SK-N-SH (cell line): ENCODE data around the gene PGA5. TPM values are rescaled to one million over a fixed set of nuclear protein-coding genes. Genes with fewer than 3 reads are reported as not detected.

Experiments
- CTCF ChIA-PET: fragments of 300-600, 350-600 bp; formaldehyde crosslinking; extraction: SDS; loops from one replicate; lab custom pipeline; 2021; lab: Yijun Ruan, JAX
- POLR2A ChIA-PET: fragments of 350-600 bp; sonication (Branson Sonifier 250); formaldehyde crosslinking; extraction: SDS; loops from one replicate; lab custom pipeline; 2020; ENCODE audit warnings: antibody characterized with exemption, inconsistent platforms; lab: Yijun Ruan, JAX
- DNase-seq: peaks from one replicate; pipeline ENCODE4 v3.0.0; 2012
- H2AFZ ChIP-seq: fragments of 200-600 bp; sonication (generic); 2 replicates; pipeline ENCODE4 v1.8.1; 2016; ENCODE audit warnings: antibody characterized with exemption, mild to moderate bottlenecking, low read depth
- H3F3A ChIP-seq: fragments of 200-600 bp; sonication (generic); replicated peaks from 2 replicates; pipeline ENCODE3; 2016; ENCODE audit warnings: antibody characterized with exemption, mild to moderate bottlenecking; ENCODE audit not compliant: insufficient read depth
- H3K27ac ChIP-seq, 2 experiments: fragments of 200-500 bp in 1 of 2; fragments of 200-600 bp in 1 of 2; sonication (Bioruptor generic) in 1 of 2; sonication (generic), shearing (Covaris generic) in 1 of 2; 2 replicates each; pipeline versions ENCODE4 v1.5.1 to v1.6.1; 2014 to 2016; ENCODE audit warnings: low read depth in 2 of 2, inconsistent platforms in 1 of 2, low read length in 1 of 2, mild to moderate bottlenecking in 1 of 2, mixed read lengths in 1 of 2
- H3K27me3 ChIP-seq: fragments of 200-600 bp; sonication (generic), shearing (Covaris generic); 2 replicates; pipeline ENCODE4 v1.6.1; 2016; ENCODE audit warnings: mixed run types; ENCODE audit not compliant: insufficient read depth
- H3K36me3 ChIP-seq, 2 experiments: fragments of 200-500 bp in 1 of 2; fragments of 200-600 bp in 1 of 2; sonication (Bioruptor generic) in 1 of 2; sonication (generic) in 1 of 2; replicated peaks in 1 of 2; 2 replicates each; pipeline versions ENCODE3 to v1.5.1; 2014 to 2016; ENCODE audit warnings: low read length in 1 of 2, mild to moderate bottlenecking in 1 of 2; ENCODE audit not compliant: insufficient read depth in 2 of 2, control insufficient read depth in 1 of 2
- H3K4me1 ChIP-seq, 2 experiments: fragments of 200-500 bp in 1 of 2; fragments of 200-600 bp in 1 of 2; sonication (Bioruptor generic) in 1 of 2; sonication (generic), shearing (Covaris generic) in 1 of 2; 2 replicates each; pipeline versions ENCODE4 v1.5.1 to v1.6.1; 2014 to 2016; ENCODE audit warnings: low read depth in 1 of 2, low read length in 1 of 2, mixed run types in 1 of 2; ENCODE audit not compliant: insufficient read depth in 2 of 2, control insufficient read depth in 1 of 2
- H3K4me2 ChIP-seq: fragments of 200-600 bp; sonication (generic), shearing (Covaris generic); 2 replicates; pipeline ENCODE4 v1.6.1; 2017; ENCODE audit warnings: mixed run types
- H3K4me3 ChIP-seq, 2 experiments: fragments of 200-500 bp in 1 of 2; fragments of 200-600 bp in 1 of 2; sonication (Bioruptor generic) in 1 of 2; sonication (generic), shearing (Covaris generic) in 1 of 2; 2 replicates each; pipeline versions ENCODE4 v1.5.1 to v1.8.1; 2014 to 2016; ENCODE audit warnings: low read depth in 2 of 2, inconsistent platforms in 1 of 2, low read length in 1 of 2, mild to moderate bottlenecking in 1 of 2, mixed read lengths in 1 of 2, moderate library complexity in 1 of 2
- H3K79me2 ChIP-seq: fragments of 200-600 bp; sonication (generic); 2 replicates; pipeline ENCODE4 v1.8.1; 2017; ENCODE audit warnings: mild to moderate bottlenecking; ENCODE audit not compliant: insufficient read depth
- H3K9ac ChIP-seq: fragments of 200-600 bp; sonication (generic); 2 replicates; pipeline ENCODE4 v1.6.1; 2017; ENCODE audit warnings: mixed run types
- H3K9me2 ChIP-seq: fragments of 200-600 bp; sonication (generic); 2 replicates; pipeline ENCODE4 v1.6.1; 2017; ENCODE audit warnings: mixed run types
- H3K9me3 ChIP-seq: fragments of 200-600 bp; sonication (generic); 2 replicates; pipeline ENCODE4 v1.6.1; 2017; ENCODE audit warnings: mixed run types, mild to moderate bottlenecking, moderate library complexity
- H4K20me1 ChIP-seq: fragments of 200-600 bp; sonication (generic); 2 replicates; pipeline ENCODE4 v1.6.1; 2017; ENCODE audit warnings: mild to moderate bottlenecking, mixed run types; ENCODE audit not compliant: insufficient read depth
- EP300 ChIP-seq, 2 experiments: IDR thresholded peaks; 2 replicates each; pipeline versions ENCODE4 v1.4.0 to v1.6.1; 2012; ENCODE audit warnings: borderline replicate concordance in 1 of 2, low read depth in 1 of 2, low read length in 1 of 2
- EZH2phosphoT487 ChIP-seq: fragments of 200-600 bp; sonication (generic); IDR thresholded peaks from 2 replicates; pipeline ENCODE4 v1.6.1; 2017; ENCODE audit warnings: low read depth, mixed run types, mild to moderate bottlenecking, antibody characterized with exemption, moderate library complexity, borderline replicate concordance
- FOSL2 ChIP-seq: IDR thresholded peaks from 2 replicates; pipeline ENCODE4 v1.4.0; 2012; ENCODE audit warnings: low read depth, mild to moderate bottlenecking, moderate library complexity, borderline replicate concordance
- FOXJ3 ChIP-seq: sonication (generic); formaldehyde crosslinking; IDR thresholded peaks from 2 replicates; pipeline ENCODE4 v1.5.1; 2020; ENCODE audit warnings: mild to moderate bottlenecking, missing genetic modification reagents
- FOXM1 ChIP-seq: IDR thresholded peaks from 2 replicates; pipeline ENCODE4 v1.4.0; 2012; ENCODE audit warnings: low read depth, mild to moderate bottlenecking
- GATA2 ChIP-seq: sonication (generic); formaldehyde crosslinking; IDR thresholded peaks from 2 replicates; pipeline ENCODE4 v1.5.0; 2020; ENCODE audit warnings: mild to moderate bottlenecking, missing genetic modification reagents
- MEF2A ChIP-seq: IDR thresholded peaks from 2 replicates; pipeline ENCODE4 v1.4.0; 2012; ENCODE audit warnings: low read depth, borderline replicate concordance
- MXI1 ChIP-seq: IDR thresholded peaks from 2 replicates; pipeline ENCODE4 v1.6.1; 2012; ENCODE audit warnings: mild to moderate bottlenecking, low read depth, low read length, improper control_type of control experiment
- NFIC ChIP-seq: IDR thresholded peaks from 2 replicates; pipeline ENCODE4 v1.4.0; 2012; ENCODE audit warnings: borderline replicate concordance
- NRF1 ChIP-seq: IDR thresholded peaks from 2 replicates; pipeline ENCODE4 v1.6.1; 2012; ENCODE audit warnings: low read depth, mild to moderate bottlenecking, low read length
- POLR2AphosphoS5 ChIP-seq: IDR thresholded peaks from 2 replicates; pipeline ENCODE4 v1.6.1; 2012; ENCODE audit warnings: low read depth, low read length
- RAD21 ChIP-seq: IDR thresholded peaks from 2 replicates; pipeline ENCODE4 v1.6.1; 2012; ENCODE audit warnings: mild to moderate bottlenecking, low read length
- RCOR1 ChIP-seq: fragments of 150-350 bp; IDR thresholded peaks from 2 replicates; pipeline ENCODE4 v1.6.1; 2017; ENCODE audit warnings: antibody characterized with exemption, low read length
- RFX5 ChIP-seq: IDR thresholded peaks from 2 replicates; pipeline ENCODE4 v1.6.1; 2012; ENCODE audit warnings: mild to moderate bottlenecking, improper control_type of control experiment, low read length
- RXRA ChIP-seq: IDR thresholded peaks from 2 replicates; pipeline ENCODE4 v1.4.0; 2012; ENCODE audit warnings: low read depth, mild to moderate bottlenecking, borderline replicate concordance
- TCF12 ChIP-seq: IDR thresholded peaks from 2 replicates; pipeline ENCODE4 v1.4.0; 2012
- WGBS: methylation state at CpG from one replicate; pipeline ENCODE4 v1.1.6; 2017; ENCODE audit warnings: low lambda C conversion rate; 5-methylcytosine and 5-hydroxymethylcytosine counted together
- polyA plus RNA-seq, 3 experiments: library from polyadenylated mRNA; depleted of rRNA; stranded (reverse); fragments of >200 nt; gene quantifications; 2 replicates each; pipeline ENCODE4 v1.2.3, GENCODE V29; 2012
- TF ChIP-seq, protein P1 (sequence below): fragments of 150-350 bp; IDR thresholded peaks from 2 replicates; pipeline ENCODE4 v1.6.1; 2016; ENCODE audit warnings: mild to moderate bottlenecking, low read depth, low read length
- TF ChIP-seq, protein P2 (sequence below): IDR thresholded peaks from 2 replicates; pipeline ENCODE4 v1.4.0; 2012; ENCODE audit warnings: low read depth, borderline replicate concordance
- TF ChIP-seq, protein P3 (sequence below): IDR thresholded peaks from 2 replicates; pipeline ENCODE4 v1.6.1; 2012; ENCODE audit warnings: mild to moderate bottlenecking, low read depth, low read length, moderate library complexity

PGA5 gene
- polyA plus RNA-seq, 1 of the 3 experiments (the other 2 are of a cell fraction), result not detected

DNA sequence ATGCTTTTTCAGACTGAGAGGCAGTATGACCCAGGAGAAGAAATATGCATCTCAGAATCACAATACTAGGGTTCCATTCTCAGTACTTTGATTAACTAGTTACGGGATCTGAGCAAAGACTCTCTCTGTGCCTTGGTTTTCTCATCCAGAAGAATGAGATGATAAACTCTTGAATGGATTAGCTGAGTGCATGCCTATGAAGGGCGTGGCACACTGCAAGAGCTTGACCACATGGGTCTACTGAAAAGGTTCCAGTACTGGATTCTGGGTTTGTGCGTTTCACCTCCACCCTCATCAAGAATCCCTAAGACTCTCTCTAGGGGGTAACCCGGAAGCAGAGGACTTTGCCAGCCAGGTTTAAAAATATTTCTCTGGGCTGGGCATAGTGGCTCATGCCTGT is 25.6 kb downstream of the PGA5 start:
- Histone ChIP-seq H3K36me3 (no peaks in the 10 kb centered on the region), H3K27ac (no peak overlapping the region), H2AFZ (no peak overlapping the region), H3K79me2 (no peaks in the 10 kb centered on the region), H4K20me1 (no peaks in the 10 kb centered on the region), H3K27me3 (no peaks in the 10 kb centered on the region), H3K9ac (no peak overlapping the region), H3K4me3 (no peak overlapping the region), H3K9me3 (no peaks in the 10 kb centered on the region), H3K4me1 (no peaks in the 10 kb centered on the region), H3K4me2 (no peak overlapping the region), H3F3A (no peaks in the 10 kb centered on the region), H3K9me2 (no peaks in the 10 kb centered on the region)
- WGBS, result 63% methylated on average over 4 of the region's 4 CpGs
- TF ChIP-seq FOXJ3 (CRISPR knock-in tag), result no peak
- no peak for TF ChIP-seq FOXM1
- no peak for TF ChIP-seq POLR2AphosphoS5
- no peak for TF ChIP-seq RAD21
- no peak for TF ChIP-seq EZH2phosphoT487
- TF ChIP-seq, protein P1, sequence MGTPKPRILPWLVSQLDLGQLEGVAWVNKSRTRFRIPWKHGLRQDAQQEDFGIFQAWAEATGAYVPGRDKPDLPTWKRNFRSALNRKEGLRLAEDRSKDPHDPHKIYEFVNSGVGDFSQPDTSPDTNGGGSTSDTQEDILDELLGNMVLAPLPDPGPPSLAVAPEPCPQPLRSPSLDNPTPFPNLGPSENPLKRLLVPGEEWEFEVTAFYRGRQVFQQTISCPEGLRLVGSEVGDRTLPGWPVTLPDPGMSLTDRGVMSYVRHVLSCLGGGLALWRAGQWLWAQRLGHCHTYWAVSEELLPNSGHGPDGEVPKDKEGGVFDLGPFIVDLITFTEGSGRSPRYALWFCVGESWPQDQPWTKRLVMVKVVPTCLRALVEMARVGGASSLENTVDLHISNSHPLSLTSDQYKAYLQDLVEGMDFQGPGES, result no peak
- TF ChIP-seq RFX5, result no peak
- no peak for TF ChIP-seq RCOR1
- no peak for TF ChIP-seq NRF1
- TF ChIP-seq TCF12, result no peak
- POLR2A ChIA-PET, result interaction anchor here (0.7 kb wide), 1 partner anchor 11 kb away, joined by 3 read pairs; no protein-coding TSS in a partner anchor
- DNase-seq, result no peak
- CTCF ChIA-PET, result interaction anchor here (0.6 to 2.6 kb wide), 4 partner anchors 10 to 354 kb away, joined by 3 to 12 read pairs (median 5); no protein-coding TSS in a partner anchor

DNA sequence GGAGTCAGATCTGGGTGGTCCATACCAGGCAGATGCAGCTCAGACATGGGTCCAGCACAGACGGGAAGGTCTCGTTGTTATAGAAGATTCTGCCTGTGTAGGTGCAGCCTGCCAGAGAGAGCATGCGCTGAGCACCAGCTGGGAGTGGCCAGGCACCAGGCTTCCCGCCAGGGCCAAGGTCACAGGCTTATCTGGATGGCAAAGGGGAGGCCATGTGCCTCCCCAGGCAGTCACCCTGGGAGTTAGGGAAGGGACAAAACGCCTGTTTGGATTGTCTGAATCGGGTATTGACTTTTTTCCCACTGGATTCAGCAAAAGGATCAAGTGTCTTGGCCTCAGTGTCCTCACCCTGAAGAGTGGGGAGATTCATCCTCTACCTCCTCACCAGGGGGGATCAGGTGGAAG is 26.5 kb downstream of the PGA5 start:
- Histone ChIP-seq H3K36me3 (no peaks in the 10 kb centered on the region), H3K4me1 (no peaks in the 10 kb centered on the region), H3K27ac (no peak overlapping the region), H3K9me3 (no peaks in the 10 kb centered on the region), H3K9ac (no peak overlapping the region), H4K20me1 (no peaks in the 10 kb centered on the region), H3K9me2 (no peaks in the 10 kb centered on the region), H3F3A (no peaks in the 10 kb centered on the region), H2AFZ (no peak overlapping the region), H3K4me3 (no peak overlapping the region), H3K27me3 (no peaks in the 10 kb centered on the region), H3K4me2 (no peak overlapping the region), H3K79me2 (no peaks in the 10 kb centered on the region)
- ChIA-PET POLR2A (no interaction called here), CTCF (interaction anchor here (0.6 to 2.6 kb wide), 3 partner anchors 11 to 353 kb away, joined by 3 to 7 read pairs (median 3); no protein-coding TSS in a partner anchor)
- DNase-seq, result no peak
- TF ChIP-seq FOXM1, result no peak
- TF ChIP-seq NFIC, result no peak
- TF ChIP-seq EP300 (IDR thresholded peaks at IDR 0.05; ENCODE audit: borderline replicate concordance in 1 of 2, low read depth in 1 of 2, low read length in 1 of 2), result no peak
- TF ChIP-seq NRF1, result no peak
- TF ChIP-seq FOSL2, result no peak
- TF ChIP-seq MXI1, result no peak
- TF ChIP-seq, protein P2, sequence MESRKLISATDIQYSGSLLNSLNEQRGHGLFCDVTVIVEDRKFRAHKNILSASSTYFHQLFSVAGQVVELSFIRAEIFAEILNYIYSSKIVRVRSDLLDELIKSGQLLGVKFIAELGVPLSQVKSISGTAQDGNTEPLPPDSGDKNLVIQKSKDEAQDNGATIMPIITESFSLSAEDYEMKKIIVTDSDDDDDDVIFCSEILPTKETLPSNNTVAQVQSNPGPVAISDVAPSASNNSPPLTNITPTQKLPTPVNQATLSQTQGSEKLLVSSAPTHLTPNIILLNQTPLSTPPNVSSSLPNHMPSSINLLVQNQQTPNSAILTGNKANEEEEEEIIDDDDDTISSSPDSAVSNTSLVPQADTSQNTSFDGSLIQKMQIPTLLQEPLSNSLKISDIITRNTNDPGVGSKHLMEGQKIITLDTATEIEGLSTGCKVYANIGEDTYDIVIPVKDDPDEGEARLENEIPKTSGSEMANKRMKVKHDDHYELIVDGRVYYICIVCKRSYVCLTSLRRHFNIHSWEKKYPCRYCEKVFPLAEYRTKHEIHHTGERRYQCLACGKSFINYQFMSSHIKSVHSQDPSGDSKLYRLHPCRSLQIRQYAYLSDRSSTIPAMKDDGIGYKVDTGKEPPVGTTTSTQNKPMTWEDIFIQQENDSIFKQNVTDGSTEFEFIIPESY, result no peak
- TF ChIP-seq TCF12, result no peak
- no peak for TF ChIP-seq RXRA
- no peak for TF ChIP-seq MEF2A
- TF ChIP-seq, protein P3, sequence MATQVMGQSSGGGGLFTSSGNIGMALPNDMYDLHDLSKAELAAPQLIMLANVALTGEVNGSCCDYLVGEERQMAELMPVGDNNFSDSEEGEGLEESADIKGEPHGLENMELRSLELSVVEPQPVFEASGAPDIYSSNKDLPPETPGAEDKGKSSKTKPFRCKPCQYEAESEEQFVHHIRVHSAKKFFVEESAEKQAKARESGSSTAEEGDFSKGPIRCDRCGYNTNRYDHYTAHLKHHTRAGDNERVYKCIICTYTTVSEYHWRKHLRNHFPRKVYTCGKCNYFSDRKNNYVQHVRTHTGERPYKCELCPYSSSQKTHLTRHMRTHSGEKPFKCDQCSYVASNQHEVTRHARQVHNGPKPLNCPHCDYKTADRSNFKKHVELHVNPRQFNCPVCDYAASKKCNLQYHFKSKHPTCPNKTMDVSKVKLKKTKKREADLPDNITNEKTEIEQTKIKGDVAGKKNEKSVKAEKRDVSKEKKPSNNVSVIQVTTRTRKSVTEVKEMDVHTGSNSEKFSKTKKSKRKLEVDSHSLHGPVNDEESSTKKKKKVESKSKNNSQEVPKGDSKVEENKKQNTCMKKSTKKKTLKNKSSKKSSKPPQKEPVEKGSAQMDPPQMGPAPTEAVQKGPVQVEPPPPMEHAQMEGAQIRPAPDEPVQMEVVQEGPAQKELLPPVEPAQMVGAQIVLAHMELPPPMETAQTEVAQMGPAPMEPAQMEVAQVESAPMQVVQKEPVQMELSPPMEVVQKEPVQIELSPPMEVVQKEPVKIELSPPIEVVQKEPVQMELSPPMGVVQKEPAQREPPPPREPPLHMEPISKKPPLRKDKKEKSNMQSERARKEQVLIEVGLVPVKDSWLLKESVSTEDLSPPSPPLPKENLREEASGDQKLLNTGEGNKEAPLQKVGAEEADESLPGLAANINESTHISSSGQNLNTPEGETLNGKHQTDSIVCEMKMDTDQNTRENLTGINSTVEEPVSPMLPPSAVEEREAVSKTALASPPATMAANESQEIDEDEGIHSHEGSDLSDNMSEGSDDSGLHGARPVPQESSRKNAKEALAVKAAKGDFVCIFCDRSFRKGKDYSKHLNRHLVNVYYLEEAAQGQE, result no peak
- TF ChIP-seq GATA2 (CRISPR knock-in tag), result no peak
- no CpG with 5 or more reads among the region's 6 CpGs for WGBS
